Lower leg skin (tissue), 4 donors: ENCODE results near the gene DBNL. TPM values are rescaled to one million over a fixed set of nuclear protein-coding genes. Genes with fewer than 3 reads are reported as not detected.

Source experiments
- DNase-seq, 2 donors: peaks; one replicate each; pipeline ENCODE4 v3.0.0-alpha.2; 2019; ENCODE audit warnings: low spot score in 2 of 2
- H3K4me3 ChIP-seq: fragments of 200-600 bp; sonication (generic); 2 replicates; pipeline ENCODE4 v1.5.1; 2017; ENCODE audit warnings: mild to moderate bottlenecking, low read depth; ENCODE audit not compliant: poor library complexity, severe bottlenecking
- POLR2A ChIP-seq, 2 donors: fragments of 450-650 bp; IDR thresholded peaks; one replicate each; pipeline ENCODE4 v1.6.1; 2016 to 2017; ENCODE audit warnings: antibody characterized with exemption in 2 of 2, mild to moderate bottlenecking in 1 of 2, moderate library complexity in 1 of 2
- WGBS, 2 donors: methylation state at CpG; one replicate each; pipeline ENCODE4 v1.1.5; 2018; 5-methylcytosine and 5-hydroxymethylcytosine counted together
- intact Hi-C: fragments of 100-400 bp; cut with DNase I; formaldehyde crosslinking; loops from one replicate; pipeline ENCODE4 v1.15.0; 2023; ENCODE audit warnings: low total_unique reads
- total RNA-seq, 4 donors: library from RNA; depleted of rRNA; stranded (reverse); fragments of >200 nt; gene quantifications; one replicate each; pipeline ENCODE4 v1.1.0, GENCODE V29; 2016
- TF ChIP-seq, protein P1 (sequence below), 3 donors: fragments of 450-650 bp; IDR thresholded peaks; one replicate each; pipeline ENCODE4 v1.5.1; 2016; ENCODE audit warnings: antibody characterized with exemption in 3 of 3, mild to moderate bottlenecking in 3 of 3, moderate library complexity in 2 of 3

The DBNL gene
- total RNA-seq, 4 donors from 2014 or later, result 81.3 to 122 (median 106) TPM

DNA sequence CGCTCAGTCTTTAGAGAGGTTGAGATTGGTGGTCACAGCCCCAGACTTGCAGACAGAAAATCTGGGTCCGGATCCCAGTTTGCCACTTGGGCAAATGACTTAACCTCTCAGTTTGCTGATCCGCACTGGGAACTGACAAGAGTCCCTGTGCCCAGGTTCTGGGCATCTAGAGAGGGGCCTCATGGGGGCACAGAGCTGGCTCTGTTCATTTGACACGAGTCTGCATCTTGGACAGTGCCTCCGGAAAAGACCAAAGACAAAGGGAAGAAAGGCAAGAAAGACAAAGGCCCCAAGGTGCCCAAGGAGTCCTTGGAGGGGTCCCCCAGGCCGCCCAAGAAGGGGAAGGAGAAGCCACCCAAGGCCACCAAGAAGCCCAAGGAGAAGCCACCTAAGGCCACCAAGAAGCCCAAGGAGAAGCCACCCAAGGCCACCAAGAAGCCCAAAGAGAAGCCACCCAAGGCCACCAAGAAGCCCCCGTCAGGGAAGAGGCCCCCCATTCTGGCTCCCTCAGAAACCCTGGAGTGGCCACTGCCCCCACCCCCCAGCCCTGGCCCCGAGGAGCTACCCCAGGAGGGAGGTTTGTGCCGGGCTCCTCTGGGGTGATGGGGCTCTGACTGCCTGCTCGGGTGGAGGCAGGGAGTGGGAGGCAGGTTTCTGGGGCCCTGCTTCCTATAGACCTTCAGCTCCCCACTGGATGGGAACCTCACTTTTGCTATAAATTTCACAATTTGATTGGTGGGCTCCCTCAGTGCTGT is 62.0 kb downstream of the DBNL start:
- H3K4me3 ChIP-seq, result no peak overlapping the region
- 69 to 80% methylated on average over 9 to 10 of the region's 10 CpGs for WGBS, 2 donors
- no peak for DNase-seq
- no peak for TF ChIP-seq POLR2A (IDR thresholded peaks at IDR 0.05)
- TF ChIP-seq, protein P1, sequence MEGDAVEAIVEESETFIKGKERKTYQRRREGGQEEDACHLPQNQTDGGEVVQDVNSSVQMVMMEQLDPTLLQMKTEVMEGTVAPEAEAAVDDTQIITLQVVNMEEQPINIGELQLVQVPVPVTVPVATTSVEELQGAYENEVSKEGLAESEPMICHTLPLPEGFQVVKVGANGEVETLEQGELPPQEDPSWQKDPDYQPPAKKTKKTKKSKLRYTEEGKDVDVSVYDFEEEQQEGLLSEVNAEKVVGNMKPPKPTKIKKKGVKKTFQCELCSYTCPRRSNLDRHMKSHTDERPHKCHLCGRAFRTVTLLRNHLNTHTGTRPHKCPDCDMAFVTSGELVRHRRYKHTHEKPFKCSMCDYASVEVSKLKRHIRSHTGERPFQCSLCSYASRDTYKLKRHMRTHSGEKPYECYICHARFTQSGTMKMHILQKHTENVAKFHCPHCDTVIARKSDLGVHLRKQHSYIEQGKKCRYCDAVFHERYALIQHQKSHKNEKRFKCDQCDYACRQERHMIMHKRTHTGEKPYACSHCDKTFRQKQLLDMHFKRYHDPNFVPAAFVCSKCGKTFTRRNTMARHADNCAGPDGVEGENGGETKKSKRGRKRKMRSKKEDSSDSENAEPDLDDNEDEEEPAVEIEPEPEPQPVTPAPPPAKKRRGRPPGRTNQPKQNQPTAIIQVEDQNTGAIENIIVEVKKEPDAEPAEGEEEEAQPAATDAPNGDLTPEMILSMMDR (IDR thresholded peaks at IDR 0.05), result no peak
- intact Hi-C loops, result no loop called here

DNA sequence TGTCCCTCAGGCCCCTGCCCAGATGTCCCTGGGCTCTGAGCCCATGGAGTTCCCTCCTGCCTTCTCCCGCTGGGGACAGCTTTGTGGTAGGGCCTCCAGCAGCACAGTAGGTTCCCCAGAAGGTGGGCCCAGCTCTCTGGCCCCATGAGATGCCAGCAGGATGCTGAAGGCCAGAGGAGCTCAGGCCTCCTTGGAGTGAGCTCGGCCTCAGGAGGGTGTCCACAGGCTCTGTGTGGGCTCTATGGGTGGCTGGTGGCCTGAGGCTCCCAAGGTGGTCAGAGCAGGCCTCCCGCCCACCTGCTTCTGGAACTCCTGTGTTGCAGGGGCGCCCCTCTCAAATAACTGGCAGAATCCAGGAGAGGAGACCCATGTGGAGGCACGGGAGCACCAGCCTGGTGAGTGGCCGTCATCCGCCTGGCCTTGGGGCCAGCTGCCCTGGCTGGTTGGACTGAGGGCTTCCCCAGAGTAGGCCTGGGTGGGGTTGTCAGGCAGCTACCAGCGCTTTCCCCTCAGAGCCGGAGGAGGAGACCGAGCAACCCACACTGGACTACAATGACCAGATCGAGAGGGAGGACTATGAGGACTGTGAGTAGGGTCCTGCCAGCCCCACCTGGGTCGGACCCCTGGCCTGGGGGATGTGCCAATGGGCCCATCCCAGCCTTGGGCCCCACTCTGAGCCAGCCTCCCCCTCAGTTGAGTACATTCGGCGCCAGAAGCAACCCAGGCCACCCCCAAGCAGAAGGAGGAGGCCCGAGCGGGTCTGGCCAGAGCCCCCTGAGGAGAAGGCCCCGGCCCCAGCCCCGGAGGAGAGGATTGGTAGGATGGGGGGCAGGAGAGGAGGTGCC is 62.8 kb downstream of the DBNL start:
- no peak overlapping the region for H3K4me3 ChIP-seq
- intact Hi-C loops, result no loop called here

DNA sequence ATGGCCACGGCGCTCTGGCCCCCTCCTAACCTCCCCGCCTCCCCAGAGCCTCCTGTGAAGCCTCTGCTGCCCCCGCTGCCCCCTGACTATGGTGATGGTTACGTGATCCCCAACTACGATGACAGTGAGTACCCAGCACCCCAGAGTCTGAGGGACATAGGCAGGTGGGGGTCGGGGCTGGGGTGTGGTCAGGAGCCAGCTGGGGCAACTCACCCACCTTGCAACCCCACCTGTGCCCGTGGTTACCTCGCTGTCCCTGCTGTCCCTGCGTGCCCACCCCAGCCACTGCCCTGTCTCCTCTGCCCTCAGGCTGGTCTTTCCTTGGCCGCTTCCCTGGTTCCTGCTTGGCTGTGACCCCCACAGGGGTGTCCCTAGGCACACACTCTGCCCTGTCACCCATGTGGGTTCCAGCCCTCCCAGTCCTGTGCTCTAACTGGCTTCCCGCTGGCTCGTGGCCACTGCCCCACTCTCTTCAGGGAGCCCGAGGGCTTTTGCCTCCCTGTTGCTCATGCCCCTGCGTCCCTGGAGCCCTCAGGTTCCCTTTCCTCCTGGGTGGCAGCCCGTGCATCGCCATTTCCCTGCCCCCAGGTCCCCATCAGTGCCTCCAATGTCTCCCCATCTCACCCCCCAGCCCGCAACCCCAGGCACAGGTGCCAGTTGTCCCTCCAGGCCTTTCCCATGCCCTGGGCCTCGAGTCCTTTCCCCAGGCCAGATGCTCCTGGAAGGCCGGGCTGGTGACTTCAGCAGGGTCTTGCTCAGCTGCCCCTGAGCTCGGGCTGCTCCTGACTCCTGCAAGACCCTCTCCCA is 63.7 kb downstream of the DBNL start:
- intact Hi-C loops, result no loop called here
- TF ChIP-seq, protein P1 (IDR thresholded peaks at IDR 0.05), result no peak
- TF ChIP-seq POLR2A (IDR thresholded peaks at IDR 0.05), result no peak

More for the DNA sequence above, 62.8 kb downstream of the DBNL start:
- WGBS, 2 donors, result 82 to 88% methylated on average over 15 to 17 of the region's 18 CpGs
- no peak for TF ChIP-seq POLR2A (IDR thresholded peaks at IDR 0.05)
- TF ChIP-seq, protein P1 (IDR thresholded peaks at IDR 0.05), result no peak
- no peak for DNase-seq

DNA sequence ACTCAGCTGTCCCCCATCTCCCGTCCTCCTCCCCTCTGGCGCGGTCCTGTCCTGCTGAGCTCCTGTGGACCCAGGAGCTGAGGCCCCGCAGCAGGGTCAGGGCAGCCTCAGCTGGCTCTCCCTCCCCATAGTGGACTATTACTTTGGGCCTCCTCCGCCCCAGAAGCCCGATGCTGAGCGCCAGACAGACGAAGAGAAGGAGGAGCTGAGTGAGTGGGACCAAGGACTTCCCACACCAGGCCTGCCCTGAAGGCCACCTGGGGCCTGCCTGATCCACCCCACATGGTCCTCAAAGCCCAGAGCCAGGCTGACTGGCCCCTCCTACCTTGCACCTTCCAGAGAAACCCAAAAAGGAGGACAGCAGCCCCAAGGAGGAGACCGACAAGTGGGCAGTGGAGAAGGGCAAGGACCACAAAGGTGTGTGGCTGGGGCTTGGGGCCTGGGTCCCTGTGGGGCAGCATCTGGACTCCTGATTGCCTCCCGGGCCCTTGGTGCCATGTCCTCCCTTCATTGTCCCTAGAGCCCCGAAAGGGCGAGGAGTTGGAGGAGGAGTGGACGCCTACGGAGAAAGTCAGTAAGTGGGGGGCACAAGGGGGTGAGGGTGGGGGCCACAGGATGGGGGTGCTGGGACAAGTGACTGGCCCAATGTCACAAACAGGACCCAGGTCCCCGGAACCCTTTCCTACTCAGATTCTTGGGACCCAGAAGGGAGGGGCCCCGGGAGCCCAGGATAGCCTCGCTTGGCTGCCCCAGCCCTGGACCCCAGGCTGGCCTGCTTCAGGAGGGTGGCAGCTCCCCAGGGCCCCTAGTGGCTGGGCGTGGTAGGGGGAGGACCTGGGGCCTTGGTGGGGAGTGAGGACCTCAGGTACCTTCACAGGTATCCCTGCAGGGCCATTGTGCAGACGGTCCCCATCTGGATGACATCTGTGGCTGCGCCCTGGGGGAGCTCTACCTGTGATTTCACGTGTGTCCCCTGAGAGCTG is 64.6 kb downstream of the DBNL start:
- TF ChIP-seq, protein P1 (IDR thresholded peaks at IDR 0.05), result no peak
- no peak for TF ChIP-seq POLR2A (IDR thresholded peaks at IDR 0.05)
- DNase-seq, result no peak
- WGBS, 2 donors, result 82 to 87% methylated on average over 20 to 21 of the region's 21 CpGs
- no peak overlapping the region for H3K4me3 ChIP-seq
- intact Hi-C loops, result no loop called here

More for the DNA sequence above, 63.7 kb downstream of the DBNL start:
- no peak for DNase-seq
- 84 to 86% methylated on average over 15 to 21 of the region's 21 CpGs for WGBS, 2 donors
- H3K4me3 ChIP-seq, result no peak overlapping the region

DNA sequence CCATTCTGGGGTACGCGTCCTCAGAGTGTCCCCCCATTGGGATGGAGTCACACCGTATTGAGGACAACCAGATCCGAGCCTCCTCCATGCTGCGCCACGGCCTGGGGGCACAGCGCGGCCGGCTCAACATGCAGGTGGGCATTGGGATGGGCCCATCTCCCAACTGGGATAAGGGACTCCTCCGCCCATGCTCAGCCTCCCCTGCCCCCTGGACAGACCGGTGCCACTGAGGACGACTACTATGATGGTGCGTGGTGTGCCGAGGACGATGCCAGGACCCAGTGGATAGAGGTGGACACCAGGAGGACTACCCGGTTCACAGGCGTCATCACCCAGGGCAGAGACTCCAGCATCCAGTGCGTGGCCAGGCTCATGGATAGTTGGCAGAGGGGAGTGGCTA is 65.5 kb downstream of the DBNL start:
- no peak for DNase-seq
- 91 to 94% methylated on average over 15 to 16 of the region's 18 CpGs for WGBS, 2 donors
- TF ChIP-seq POLR2A (IDR thresholded peaks at IDR 0.05), result no peak
- TF ChIP-seq, protein P1 (IDR thresholded peaks at IDR 0.05), result no peak
- no peak overlapping the region for H3K4me3 ChIP-seq
- intact Hi-C loops, result no loop called here
